DOHH2 (cell line): ENCODE measurements around the gene CFAP61.

Experiments
- H3F3A ChIP-seq: fragments of 200-600 bp; sonication (generic), shearing (Covaris generic); 2 replicates; pipeline ENCODE4 v1.6.0; 2016; ENCODE audit warnings: antibody characterized with exemption, mild to moderate bottlenecking; ENCODE audit not compliant: control insufficient read depth, insufficient read depth
- H3K27ac ChIP-seq: fragments of 200-600 bp; sonication (generic); 2 replicates; pipeline ENCODE4 v1.5.1; 2014; ENCODE audit warnings: low read depth, mild to moderate bottlenecking, low read length, moderate library complexity
- H3K27me3 ChIP-seq: fragments of 200-600 bp; sonication (generic); 2 replicates; pipeline ENCODE4 v1.6.1; 2014; ENCODE audit warnings: mild to moderate bottlenecking, low read length, mixed read lengths; ENCODE audit not compliant: control insufficient read depth
- H3K36me3 ChIP-seq: fragments of 200-600 bp; sonication (generic); 2 replicates; pipeline ENCODE4 v1.6.1; 2014; ENCODE audit warnings: mild to moderate bottlenecking, low read length, moderate library complexity, mixed read lengths; ENCODE audit not compliant: control insufficient read depth
- H3K4me1 ChIP-seq: fragments of 200-600 bp; sonication (generic); 2 replicates; pipeline ENCODE4 v1.6.1; 2014; ENCODE audit warnings: mild to moderate bottlenecking, low read length, mixed read lengths; ENCODE audit not compliant: control insufficient read depth
- H3K4me2 ChIP-seq: fragments of 200-600 bp; sonication (generic); 2 replicates; pipeline ENCODE4 v1.6.0; 2014; ENCODE audit warnings: mild to moderate bottlenecking, low read length, moderate library complexity
- H3K4me3 ChIP-seq: fragments of 200-600 bp; sonication (generic); 2 replicates; pipeline ENCODE4 v1.5.1; 2014; ENCODE audit warnings: mild to moderate bottlenecking, low read length, mixed read lengths
- H3K79me2 ChIP-seq: fragments of 200-600 bp; sonication (generic); 2 replicates; pipeline ENCODE4 v1.6.1; 2014; ENCODE audit warnings: mild to moderate bottlenecking, low read length, mixed read lengths; ENCODE audit not compliant: control insufficient read depth
- H3K9me2 ChIP-seq: fragments of 200-600 bp; sonication (generic); replicated peaks from 2 replicates; pipeline ENCODE4 v1.6.1; 2014; ENCODE audit warnings: mild to moderate bottlenecking, low read length, mixed read lengths; ENCODE audit not compliant: control insufficient read depth
- H3K9me3 ChIP-seq: fragments of 200-600 bp; sonication (generic); 2 replicates; pipeline ENCODE4 v1.6.1; 2014; ENCODE audit warnings: antibody characterized with exemption, low read length, mixed read lengths; ENCODE audit not compliant: control insufficient read depth, insufficient read depth
- H4K20me1 ChIP-seq: fragments of 200-600 bp; sonication (generic); 2 replicates; pipeline ENCODE4 v1.6.0; 2014; ENCODE audit warnings: low read depth, mild to moderate bottlenecking, antibody characterized with exemption, low read length, moderate library complexity; ENCODE audit not compliant: control insufficient read depth, insufficient read depth
- EZH2phosphoT487 ChIP-seq: fragments of 200-600 bp; sonication (generic); IDR thresholded peaks from 2 replicates; pipeline ENCODE4 v1.6.1; 2017; ENCODE audit warnings: borderline replicate concordance, mild to moderate bottlenecking, antibody characterized with exemption, low read length, moderate library complexity, mixed read lengths
- TF ChIP-seq, protein P1 (sequence below): fragments of 200-600 bp; sonication (generic); IDR thresholded peaks from one replicate; pipeline ENCODE4 v1.5.1; 2014; ENCODE audit warnings: antibody characterized with exemption, mild to moderate bottlenecking, low read depth, low read length; ENCODE audit not compliant: poor library complexity, severe bottlenecking

CFAP61 gene

DNA sequence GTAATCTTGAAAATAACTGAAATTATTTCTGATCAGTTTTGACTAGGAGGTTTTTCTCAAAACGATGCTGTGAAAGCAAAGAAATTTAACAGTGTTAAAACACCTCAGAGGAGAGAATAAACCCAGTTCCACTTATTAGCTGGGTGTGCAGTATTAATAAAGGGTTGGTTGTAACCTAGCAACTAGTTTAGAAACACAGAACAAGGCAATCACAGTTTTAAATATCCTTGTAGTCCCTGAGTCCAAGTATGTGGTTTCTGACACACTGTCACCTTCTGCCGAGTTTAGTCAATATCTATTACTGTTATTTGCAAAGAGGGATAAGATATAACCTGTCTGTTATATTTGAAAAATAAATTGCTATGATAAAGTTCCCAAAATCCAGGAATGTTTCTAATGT is 245.4 kb downstream of the CFAP61 start:
- Histone ChIP-seq H3K27me3 (no peaks in the 10 kb centered on the region), H3K9me3 (no peaks in the 10 kb centered on the region), H3K36me3 (no peaks in the 10 kb centered on the region), H3K4me3 (no peak overlapping the region), H3K4me2 (no peak overlapping the region), H3K9me2 (no peaks in the 10 kb centered on the region), H4K20me1 (no peaks in the 10 kb centered on the region), H3K79me2 (no peaks in the 10 kb centered on the region), H3K27ac (no peak overlapping the region), H3K4me1 (no peaks in the 10 kb centered on the region), H3F3A (no peaks in the 10 kb centered on the region)
- TF ChIP-seq, protein P1, sequence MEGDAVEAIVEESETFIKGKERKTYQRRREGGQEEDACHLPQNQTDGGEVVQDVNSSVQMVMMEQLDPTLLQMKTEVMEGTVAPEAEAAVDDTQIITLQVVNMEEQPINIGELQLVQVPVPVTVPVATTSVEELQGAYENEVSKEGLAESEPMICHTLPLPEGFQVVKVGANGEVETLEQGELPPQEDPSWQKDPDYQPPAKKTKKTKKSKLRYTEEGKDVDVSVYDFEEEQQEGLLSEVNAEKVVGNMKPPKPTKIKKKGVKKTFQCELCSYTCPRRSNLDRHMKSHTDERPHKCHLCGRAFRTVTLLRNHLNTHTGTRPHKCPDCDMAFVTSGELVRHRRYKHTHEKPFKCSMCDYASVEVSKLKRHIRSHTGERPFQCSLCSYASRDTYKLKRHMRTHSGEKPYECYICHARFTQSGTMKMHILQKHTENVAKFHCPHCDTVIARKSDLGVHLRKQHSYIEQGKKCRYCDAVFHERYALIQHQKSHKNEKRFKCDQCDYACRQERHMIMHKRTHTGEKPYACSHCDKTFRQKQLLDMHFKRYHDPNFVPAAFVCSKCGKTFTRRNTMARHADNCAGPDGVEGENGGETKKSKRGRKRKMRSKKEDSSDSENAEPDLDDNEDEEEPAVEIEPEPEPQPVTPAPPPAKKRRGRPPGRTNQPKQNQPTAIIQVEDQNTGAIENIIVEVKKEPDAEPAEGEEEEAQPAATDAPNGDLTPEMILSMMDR: no peak
- TF ChIP-seq EZH2phosphoT487: no peak

DNA sequence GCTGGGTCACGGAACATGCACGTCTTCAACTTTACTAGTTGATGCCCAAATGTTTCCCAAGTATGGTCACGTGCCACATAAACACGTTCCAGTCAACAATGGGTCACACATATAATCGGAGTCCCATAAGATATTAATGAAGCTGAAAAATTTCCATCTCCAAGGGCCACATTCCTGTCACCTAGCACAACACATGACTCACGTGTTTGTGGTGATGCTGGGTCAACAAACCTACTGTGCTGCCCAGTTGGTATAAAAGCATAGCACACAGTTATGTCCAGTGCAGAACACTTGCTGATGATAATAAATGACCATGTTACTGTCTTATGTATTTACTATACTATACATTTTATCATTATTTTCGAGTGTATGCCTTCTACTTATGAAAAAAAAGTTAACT is 247.6 kb downstream of the CFAP61 start:
- Histone ChIP-seq H3K4me1 (no peaks in the 10 kb centered on the region), H3K4me3 (no peak overlapping the region), H3K79me2 (no peaks in the 10 kb centered on the region), H3K27me3 (no peaks in the 10 kb centered on the region; the same call in 1 of the 2 replicates), H3K4me2 (no peak overlapping the region), H3K36me3 (no peaks in the 10 kb centered on the region), H3F3A (no peaks in the 10 kb centered on the region), H3K27ac (no peak overlapping the region), H3K9me2 (no peaks in the 10 kb centered on the region), H3K9me3 (no peaks in the 10 kb centered on the region), H4K20me1 (no peaks in the 10 kb centered on the region)
- TF ChIP-seq, protein P1: no peak
- no peak for TF ChIP-seq EZH2phosphoT487

DNA sequence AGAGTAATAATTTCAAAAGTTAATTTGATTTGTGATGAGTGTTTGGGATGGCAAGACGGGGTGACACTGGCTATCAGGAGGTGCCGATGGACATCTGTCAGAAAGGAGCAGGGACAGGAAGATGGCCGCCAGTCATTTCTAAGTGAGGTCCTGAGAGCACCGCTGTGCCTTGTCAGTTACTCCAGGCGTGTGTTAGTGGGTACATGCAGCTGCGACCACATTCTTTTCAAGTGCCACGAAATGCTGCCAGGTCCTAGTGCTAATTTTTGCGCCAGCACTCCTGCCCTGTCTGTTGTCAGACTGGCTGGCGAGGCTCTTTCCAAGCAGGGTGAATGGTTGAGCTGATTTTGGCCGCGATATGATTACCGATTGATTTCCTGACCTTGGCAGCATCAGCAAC is 251.0 kb downstream of the CFAP61 start:
- H3K4me1 ChIP-seq: no peaks in the 10 kb centered on the region
- no peaks in the 10 kb centered on the region; the same call in 1 of the 2 replicates for H3K27me3 ChIP-seq
- TF ChIP-seq, protein P1: no peak
- TF ChIP-seq EZH2phosphoT487: no peak
- no peaks in the 10 kb centered on the region for H4K20me1 ChIP-seq
- no peak overlapping the region for H3K4me3 ChIP-seq
- no peak overlapping the region for H3K27ac ChIP-seq
- H3K9me2 ChIP-seq: no peaks in the 10 kb centered on the region
- H3K4me2 ChIP-seq: no peak overlapping the region
- no peaks in the 10 kb centered on the region for H3K9me3 ChIP-seq
- H3K36me3 ChIP-seq: no peaks in the 10 kb centered on the region
- H3K79me2 ChIP-seq: no peaks in the 10 kb centered on the region
- H3F3A ChIP-seq: no peaks in the 10 kb centered on the region

DNA sequence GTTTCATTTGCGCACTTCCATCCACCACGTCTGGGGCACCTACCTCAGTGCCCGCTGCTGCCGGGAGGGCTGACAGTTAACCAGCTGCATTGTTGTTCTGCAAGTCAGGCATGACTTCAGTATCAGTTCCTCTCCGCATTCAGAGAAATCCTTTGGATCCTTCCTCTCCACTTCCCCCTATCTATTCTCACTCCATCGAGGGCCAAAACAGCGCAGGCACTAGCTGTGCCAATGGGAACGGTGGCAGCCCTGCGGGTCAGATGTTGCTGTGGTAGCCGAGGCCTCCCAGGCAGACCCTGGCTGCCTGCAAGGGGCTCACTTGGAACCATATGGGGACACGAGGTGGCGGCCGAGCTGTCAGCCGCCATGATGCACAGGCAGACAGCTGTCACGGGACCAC is 251.4 kb downstream of the CFAP61 start:
- Histone ChIP-seq H3K4me3 (no peak overlapping the region), H4K20me1 (no peaks in the 10 kb centered on the region), H3K27me3 (no peaks in the 10 kb centered on the region; the same call in 1 of the 2 replicates), H3K79me2 (no peaks in the 10 kb centered on the region), H3K27ac (no peak overlapping the region), H3K4me1 (no peaks in the 10 kb centered on the region), H3K36me3 (no peaks in the 10 kb centered on the region), H3F3A (no peaks in the 10 kb centered on the region), H3K9me3 (no peaks in the 10 kb centered on the region), H3K4me2 (no peak overlapping the region), H3K9me2 (no peaks in the 10 kb centered on the region)
- TF ChIP-seq, protein P1: no peak
- TF ChIP-seq EZH2phosphoT487: no peak
